ENCODE results near the gene EHD4.

The EHD4 gene

GRCh38 chr15:41995476-41995855, 23.1 kb upstream of the EHD4 start:
- no peak overlapping the region for H3K4me3 ChIP-seq (ENCODE audit: low read length)
- TF ChIP-seq CTCF (IDR thresholded peaks at IDR 0.05; ENCODE audit: insufficient read depth, low read depth, low read length, missing control alignments), result no peak
- DNase-seq (ENCODE audit: low read depth), result no peak

GRCh38 chr15:41994772-41995475, 22.6 kb upstream of the EHD4 start:
- no peak for TF ChIP-seq CTCF (IDR thresholded peaks at IDR 0.05; ENCODE audit: insufficient read depth, low read depth, low read length, missing control alignments)
- no peak for DNase-seq (ENCODE audit: low read depth)
- no peak overlapping the region for H3K4me3 ChIP-seq (ENCODE audit: low read length)

GRCh38 chr15:41994171-41994650, 21.9 kb upstream of the EHD4 start:
- H3K4me3 ChIP-seq (ENCODE audit: low read length), result no peak overlapping the region
- TF ChIP-seq CTCF (IDR thresholded peaks at IDR 0.05; ENCODE audit: insufficient read depth, low read depth, low read length, missing control alignments), result no peak
- DNase-seq (ENCODE audit: low read depth), result no peak

GRCh38 chr15:41993472-41994170, 21.3 kb upstream of the EHD4 start:
- DNase-seq (ENCODE audit: low read depth), result no peak
- no peak overlapping the region for H3K4me3 ChIP-seq (ENCODE audit: low read length)
- TF ChIP-seq CTCF (IDR thresholded peaks at IDR 0.05; ENCODE audit: insufficient read depth, low read depth, low read length, missing control alignments), result no peak

- no peak for DNase-seq (ENCODE audit: low read depth)
- no peak overlapping the region for H3K4me3 ChIP-seq (ENCODE audit: low read length)
- TF ChIP-seq CTCF (IDR thresholded peaks at IDR 0.05; ENCODE audit: insufficient read depth, low read depth, low read length, missing control alignments), result no peak
Observed at GRCh38 chr15:41992803-41993190, 20.4 kb upstream of the EHD4 start.

- no peak for DNase-seq (ENCODE audit: low read depth)
- TF ChIP-seq CTCF (IDR thresholded peaks at IDR 0.05; ENCODE audit: insufficient read depth, low read depth, low read length, missing control alignments), result no peak
- no peak overlapping the region for H3K4me3 ChIP-seq (ENCODE audit: low read length)
Observed at GRCh38 chr15:41992151-41992802, 19.9 kb upstream of the EHD4 start.
